H1 (cell line): ENCODE results near the gene WDR27. TPM values are rescaled to one million over a fixed set of nuclear protein-coding genes. Genes with fewer than 3 reads are reported as not detected.

Source experiments
- CTCF ChIA-PET: fragments of 300-600 bp; sonication (Branson Sonifier 250); formaldehyde crosslinking; loops from one replicate; lab custom pipeline; 2021; ENCODE audit not compliant: partially characterized antibody; lab: Charles Lee
- POLR2A ChIA-PET: fragments of 300-600 bp; sonication (Branson Sonifier 250); formaldehyde crosslinking; loops from one replicate; lab custom pipeline; 2021; ENCODE audit warnings: inconsistent platforms; ENCODE audit not compliant: partially characterized antibody; lab: Charles Lee
- DNase-seq, 2 experiments: peaks; one replicate each; pipeline versions ENCODE4 v3.0.0 to v3.0.0-alpha.2; 2010 to 2022; ENCODE audit warnings: low spot score in 2 of 2, low read depth in 1 of 2, mixed read lengths in 1 of 2
- FAIRE-seq: peaks from 2 replicates; lab custom pipeline; 2011; peaks lifted over from hg19 to GRCh38; lab: Jason Lieb, UNC
- H2AFZ ChIP-seq: 2 replicates; pipeline ENCODE4 v1.8.1; 2012; ENCODE audit warnings: low read length, inconsistent platforms
- H2AK5ac ChIP-seq: 2 replicates; pipeline ENCODE4 v1.6.1; 2013; ENCODE audit warnings: low read depth, low read length
- H2BK120ac ChIP-seq: replicated peaks from 2 replicates; pipeline ENCODE3; 2013; ENCODE audit warnings: low read depth, low read length, inconsistent platforms
- H2BK12ac ChIP-seq: 2 replicates; pipeline ENCODE4 v1.6.1; 2013; ENCODE audit warnings: low read depth, low read length
- H2BK15ac ChIP-seq: 2 replicates; pipeline ENCODE4 v1.6.1; 2013; ENCODE audit warnings: low read length
- H2BK20ac ChIP-seq: 2 replicates; pipeline ENCODE4 v1.6.1; 2013; ENCODE audit warnings: low read length
- H2BK5ac ChIP-seq: 2 replicates; pipeline ENCODE4 v1.6.1; 2013; ENCODE audit warnings: low read depth, low read length
- H3K14ac ChIP-seq: 2 replicates; pipeline ENCODE4 v1.6.1; 2013; ENCODE audit warnings: inconsistent platforms; ENCODE audit not compliant: insufficient read length
- H3K18ac ChIP-seq: 2 replicates; pipeline ENCODE4 v1.6.1; 2013; ENCODE audit warnings: low read length; ENCODE audit errors: extremely low read depth
- H3K23ac ChIP-seq: 2 replicates; pipeline ENCODE4 v1.6.1; 2013; ENCODE audit warnings: inconsistent platforms; ENCODE audit not compliant: insufficient read length
- H3K23me2 ChIP-seq: 2 replicates; pipeline ENCODE4 v1.6.1; 2013; ENCODE audit warnings: low read depth, low read length
- H3K27ac ChIP-seq: 2 replicates; pipeline ENCODE4 v1.6.1; 2011; ENCODE audit warnings: low read depth, low read length, inconsistent platforms
- H3K27me3 ChIP-seq, 4 experiments: replicated peaks in 1 of 4; 1 replicate in 1 of 4; 2 replicates in 3 of 4; pipeline versions ENCODE4 v1.6.1 to v1.8.1; 2011 to 2013; ENCODE audit warnings: low read length in 3 of 4, mild to moderate bottlenecking in 3 of 4, inconsistent platforms in 2 of 4, mixed read lengths in 2 of 4, moderate library complexity in 1 of 4; ENCODE audit not compliant: control insufficient read depth in 3 of 4, insufficient read depth in 3 of 4; ENCODE audit errors: extremely low read depth in 1 of 4
- H3K36me3 ChIP-seq, 4 experiments: 2 replicates each; pipeline versions ENCODE4 v1.6.1 to v1.8.1; 2011 to 2013; ENCODE audit warnings: mild to moderate bottlenecking in 4 of 4, low read length in 3 of 4, moderate library complexity in 2 of 4, control low read depth in 1 of 4, inconsistent platforms in 1 of 4; ENCODE audit not compliant: insufficient read depth in 4 of 4, control insufficient read depth in 2 of 4
- H3K4ac ChIP-seq: replicated peaks from 2 replicates; pipeline ENCODE3; 2013; ENCODE audit warnings: low read length, low read depth, mixed read lengths, inconsistent platforms; ENCODE audit not compliant: insufficient read length
- H3K4me1 ChIP-seq, 4 experiments: replicated peaks in 1 of 4; 1 replicate in 1 of 4; 2 replicates in 3 of 4; pipeline versions ENCODE4 v1.6.1 to v1.8.1; 2011 to 2013; ENCODE audit warnings: low read length in 3 of 4, inconsistent platforms in 2 of 4, mixed read lengths in 1 of 4; ENCODE audit not compliant: insufficient read depth in 4 of 4, control insufficient read depth in 3 of 4
- H3K4me2 ChIP-seq, 2 experiments: 2 replicates each; pipeline versions ENCODE4 v1.6.1 to v1.8.1; 2011 to 2013; ENCODE audit warnings: low read depth in 2 of 2, low read length in 2 of 2, control low read depth in 1 of 2, inconsistent platforms in 1 of 2, mild to moderate bottlenecking in 1 of 2; ENCODE audit not compliant: insufficient read depth in 1 of 2
- H3K4me3 ChIP-seq, 4 experiments: fragments of 200-600, 300-600 bp in 1 of 4; sonication (generic), shearing (Covaris generic), sonication (Bioruptor Twin) in 1 of 4; 2 replicates each; pipeline versions ENCODE4 v1.5.1 to v1.8.1; 2011 to 2016; ENCODE audit warnings: low read length in 4 of 4, low read depth in 3 of 4, control low read depth in 2 of 4, inconsistent platforms in 2 of 4, mild to moderate bottlenecking in 2 of 4, mixed read lengths in 1 of 4, moderate library complexity in 1 of 4; ENCODE audit not compliant: insufficient read depth in 2 of 4; ENCODE audit errors: extremely low read depth in 1 of 4
- H3K56ac ChIP-seq: replicated peaks from 2 replicates; pipeline ENCODE3; 2013; ENCODE audit warnings: low read depth, mild to moderate bottlenecking, mixed read lengths, low read length, inconsistent platforms; ENCODE audit not compliant: insufficient read length
- H3K79me1 ChIP-seq: 2 replicates; pipeline ENCODE4 v1.6.1; 2013; ENCODE audit warnings: low read depth, low read length, control low read depth
- H3K79me2 ChIP-seq, 2 experiments: 2 replicates each; pipeline versions ENCODE4 v1.6.1 to v1.8.1; 2012 to 2013; ENCODE audit warnings: low read length in 2 of 2, mild to moderate bottlenecking in 2 of 2, inconsistent platforms in 1 of 2; ENCODE audit not compliant: insufficient read depth in 2 of 2, control insufficient read depth in 1 of 2
- H3K9ac ChIP-seq, 4 experiments: replicated peaks in 1 of 4; 1 replicate in 1 of 4; 2 replicates in 3 of 4; pipeline versions ENCODE4 v1.6.1 to v1.8.1; 2011 to 2013; ENCODE audit warnings: low read depth in 3 of 4, low read length in 3 of 4, control low read depth in 2 of 4, mild to moderate bottlenecking in 2 of 4, moderate library complexity in 2 of 4, inconsistent platforms in 1 of 4; ENCODE audit errors: extremely low read depth in 1 of 4
- H3K9me3 ChIP-seq, 2 experiments: 2 replicates each; pipeline versions ENCODE4 v1.6.1 to v1.8.1; 2012 to 2013; ENCODE audit warnings: mild to moderate bottlenecking in 2 of 2, moderate library complexity in 2 of 2, control low read depth in 1 of 2, inconsistent platforms in 1 of 2, low read depth in 1 of 2, low read length in 1 of 2, mixed read lengths in 1 of 2; ENCODE audit not compliant: insufficient read depth in 2 of 2
- H4K20me1 ChIP-seq, 2 experiments: replicated peaks in 1 of 2; 2 replicates each; pipeline versions ENCODE3 to v1.8.1; 2011 to 2013; ENCODE audit warnings: inconsistent platforms in 2 of 2, low read length in 2 of 2, mild to moderate bottlenecking in 1 of 2; ENCODE audit not compliant: insufficient read depth in 2 of 2, control insufficient read depth in 1 of 2
- H4K5ac ChIP-seq: 2 replicates; pipeline ENCODE4 v1.6.1; 2013; ENCODE audit warnings: low read length, low read depth, mixed read lengths, inconsistent platforms; ENCODE audit not compliant: insufficient read length
- H4K8ac ChIP-seq: 2 replicates; pipeline ENCODE4 v1.8.0; 2013; ENCODE audit warnings: mild to moderate bottlenecking, moderate library complexity, low read length, inconsistent platforms; ENCODE audit not compliant: insufficient read depth; ENCODE audit errors: extremely low read depth
- H4K91ac ChIP-seq: replicated peaks from 2 replicates; pipeline ENCODE3; 2013; ENCODE audit warnings: low read length, mixed read lengths, inconsistent platforms; ENCODE audit not compliant: insufficient read length
- ASH2L ChIP-seq: fragments of 200-600, 300-600 bp; sonication (generic); IDR thresholded peaks from one replicate; pipeline ENCODE4 v1.7.1; 2017; ENCODE audit warnings: low read length
- BRCA1 ChIP-seq: IDR thresholded peaks from 2 replicates; pipeline ENCODE4 v1.6.1; 2012; ENCODE audit warnings: low read depth, low read length, improper control_type of control experiment
- CBX5 ChIP-seq: fragments of 300-800, 300-1000 bp; sonication (generic); IDR thresholded peaks from 2 replicates; pipeline ENCODE4 v1.7.1; 2016; ENCODE audit warnings: antibody characterized with exemption, low read length, low read depth
- CTCF ChIP-seq, 3 experiments: IDR thresholded peaks; 1 replicate in 2 of 3; 2 replicates in 1 of 3; pipeline versions ENCODE4 v1.5.1 to v1.6.1; 2011; ENCODE audit warnings: low read length in 3 of 3, mild to moderate bottlenecking in 3 of 3, inconsistent platforms in 2 of 3, low read depth in 1 of 3, moderate library complexity in 1 of 3; ENCODE audit not compliant: insufficient read depth in 1 of 3; ENCODE audit errors: control extremely low read depth in 1 of 3
- JUN ChIP-seq: IDR thresholded peaks from 2 replicates; pipeline ENCODE4 v1.6.1; 2011; ENCODE audit warnings: low read depth, mild to moderate bottlenecking, improper control_type of control experiment, low read length
- MAX ChIP-seq: IDR thresholded peaks from 2 replicates; pipeline ENCODE4 v1.6.1; 2012; ENCODE audit warnings: inconsistent platforms
- PHF8 ChIP-seq: fragments of 200-600 bp; sonication (generic); conservative IDR thresholded peaks from 2 replicates; pipeline ENCODE4 v1.7.1; 2012; ENCODE audit warnings: low read depth, mild to moderate bottlenecking, inconsistent platforms, low read length, moderate library complexity
- POLR2A ChIP-seq, 2 experiments: IDR thresholded peaks; 1 replicate in 1 of 2; 2 replicates in 1 of 2; pipeline ENCODE4 v1.6.1; 2011; ENCODE audit warnings: low read depth in 2 of 2, low read length in 2 of 2, mild to moderate bottlenecking in 2 of 2; ENCODE audit errors: control extremely low read depth in 1 of 2
- SRF ChIP-seq: IDR thresholded peaks from 2 replicates; pipeline ENCODE4 v1.6.1; 2011; ENCODE audit warnings: mild to moderate bottlenecking, low read depth, low read length, moderate library complexity
- TAF7 ChIP-seq: optimal IDR thresholded peaks from 2 replicates; pipeline ENCODE3; 2011; ENCODE audit warnings: low read depth, mild to moderate bottlenecking, inconsistent platforms, low read length, moderate library complexity, borderline replicate concordance
- WGBS, 2 experiments: shearing (Covaris generic) in 1 of 2; methylation state at CpG; one replicate each; pipeline versions ENCODE4 v1.1.6 to v1.1.7; 2013 to 2015; ENCODE audit warnings: low lambda C conversion rate in 2 of 2, mixed read lengths in 2 of 2, inconsistent platforms in 1 of 2, low coverage in 1 of 2, missing lambda C conversion rate in 1 of 2; ENCODE audit not compliant: insufficient replicate concordance in 2 of 2, insufficient coverage in 1 of 2, insufficient read length in 1 of 2; ENCODE audit errors: extremely low coverage in 1 of 2, missing lambda C conversion rate in 1 of 2; 5-methylcytosine and 5-hydroxymethylcytosine counted together
- polyA plus RNA-seq, 7 experiments: library from polyadenylated mRNA; depleted of rRNA in 3 of 7; stranded (reverse) in 5 of 7; unstranded in 2 of 7; fragments of >200 nt in 5 of 7; fragments of 200-250 nt in 2 of 7; gene quantifications; 1 replicate in 5 of 7; 2 replicates in 1 of 7; 4 replicates in 1 of 7; pipeline versions ENCODE4 v1.2.1 to v1.2.3, GENCODE V29; 2011 to 2013; ENCODE audit warnings: missing spikeins in 2 of 7, mixed read lengths in 2 of 7
- total RNA-seq: library from RNA; stranded (reverse); fragmentation: NEBNext Ultra II Directional; extraction: Animal tissue kit (Norgen Biotek cat#: 25700); gene quantifications from 2 replicates; pipeline ENCODE4 v1.2.1, GENCODE V29; 2021
- TF ChIP-seq, protein P1 (sequence below): IDR thresholded peaks from 2 replicates; pipeline ENCODE4 v1.6.1; 2012; ENCODE audit warnings: low read length, inconsistent platforms

WDR27 gene
- total and polyA plus RNA-seq, 2 of the 8 experiments (the other 6 are each of a cell fraction or from before 2014, with no cell fraction given): 53.6 to 68.6 TPM

DNA sequence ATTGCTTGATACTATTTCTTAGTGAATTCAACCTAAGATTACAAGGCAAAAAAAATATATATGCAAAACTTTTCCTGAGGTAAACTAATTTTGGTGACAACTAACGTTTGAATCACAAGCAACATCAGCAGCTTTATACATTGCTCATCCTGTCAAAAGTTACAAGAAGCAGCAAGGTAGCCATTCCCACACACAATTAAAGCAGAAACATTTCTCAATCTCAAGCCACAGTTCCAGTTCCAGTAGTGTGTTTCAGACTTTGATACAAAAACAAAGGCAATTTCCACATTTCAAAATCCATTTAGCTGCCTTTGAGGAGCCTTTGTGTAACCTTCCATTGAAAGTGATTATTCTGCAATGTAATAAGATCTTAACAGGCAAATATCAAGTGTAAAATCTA lies 191.0 kb downstream of the WDR27 start:
- Histone ChIP-seq H3K23me2 (no peaks in the 10 kb centered on the region), H3K36me3 (peaks cover 0 to 2% (median 0%) of the 10 kb centered on the region in 4 experiments; a peak in 1 of 8 replicates), H4K91ac (no peak overlapping the region), H3K4me3 (no peak overlapping the region), H2AFZ (no peak overlapping the region), H3K14ac (no peak overlapping the region), H2AK5ac (no peak overlapping the region), H2BK5ac (no peak overlapping the region), H2BK15ac (no peak overlapping the region), H3K27ac (no peak overlapping the region), H3K79me1 (no peaks in the 10 kb centered on the region), H3K56ac (no peak overlapping the region), H3K79me2 (no peaks in the 10 kb centered on the region), H4K20me1 (no peaks in the 10 kb centered on the region), H3K4me2 (no peak overlapping the region), H3K27me3 (no peaks in the 10 kb centered on the region), H4K5ac (no peak overlapping the region), H3K4ac (no peak overlapping the region), H4K8ac (no peak overlapping the region), H3K4me1 (no peaks in the 10 kb centered on the region), H3K9me3 (no peaks in the 10 kb centered on the region), H2BK20ac (no peak overlapping the region), H3K9ac (no peak overlapping the region), H3K23ac (no peak overlapping the region), H3K18ac (no peak overlapping the region), H2BK120ac (no peak overlapping the region), H2BK12ac (no peak overlapping the region)
- POLR2A ChIA-PET: no interaction called here
- no peak for FAIRE-seq
- DNase-seq: no peak
- CTCF ChIA-PET: no interaction called here
- 96% methylated on average over 1 of the region's 1 CpG; no CpG with 5 or more reads in 1 of the 2 experiments for WGBS, 2 experiments
- no peak for TF ChIP-seq SRF
- no peak for TF ChIP-seq ASH2L
- TF ChIP-seq, protein P1, sequence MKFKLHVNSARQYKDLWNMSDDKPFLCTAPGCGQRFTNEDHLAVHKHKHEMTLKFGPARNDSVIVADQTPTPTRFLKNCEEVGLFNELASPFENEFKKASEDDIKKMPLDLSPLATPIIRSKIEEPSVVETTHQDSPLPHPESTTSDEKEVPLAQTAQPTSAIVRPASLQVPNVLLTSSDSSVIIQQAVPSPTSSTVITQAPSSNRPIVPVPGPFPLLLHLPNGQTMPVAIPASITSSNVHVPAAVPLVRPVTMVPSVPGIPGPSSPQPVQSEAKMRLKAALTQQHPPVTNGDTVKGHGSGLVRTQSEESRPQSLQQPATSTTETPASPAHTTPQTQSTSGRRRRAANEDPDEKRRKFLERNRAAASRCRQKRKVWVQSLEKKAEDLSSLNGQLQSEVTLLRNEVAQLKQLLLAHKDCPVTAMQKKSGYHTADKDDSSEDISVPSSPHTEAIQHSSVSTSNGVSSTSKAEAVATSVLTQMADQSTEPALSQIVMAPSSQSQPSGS: no peak
- no peak for TF ChIP-seq CTCF (IDR thresholded peaks at IDR 0.05; ENCODE audit: control extremely low read depth in 1 of 3, insufficient read depth in 1 of 3, low read depth in 1 of 3, low read length in 3 of 3)
- TF ChIP-seq MAX: no peak
- TF ChIP-seq PHF8: no peak
- TF ChIP-seq JUN: no peak
- TF ChIP-seq CBX5: no peak
- no peak for TF ChIP-seq POLR2A (IDR thresholded peaks at IDR 0.05; ENCODE audit: control extremely low read depth in 1 of 2, low read depth in 2 of 2, low read length in 2 of 2)
- TF ChIP-seq TAF7: no peak
- no peak for TF ChIP-seq BRCA1
